MM.1S (cell line): Measurements from ENCODE around the gene JUND.

ENCODE experiments used
- DNase-seq: peaks from one replicate; pipeline ENCODE4 v3.0.0-alpha.2; 2015
- H2AFZ ChIP-seq: fragments of 300-600 bp; sonication (generic); 2 replicates; pipeline ENCODE4 v1.6.0; 2016; ENCODE audit warnings: antibody characterized with exemption, low read length
- H3F3A ChIP-seq: fragments of 300-600 bp; sonication (generic); 2 replicates; pipeline ENCODE4 v1.6.1; 2016; ENCODE audit warnings: mild to moderate bottlenecking, antibody characterized with exemption, low read length, moderate library complexity, mixed read lengths; ENCODE audit not compliant: insufficient read depth
- H3K27ac ChIP-seq: fragments of 300-600 bp; sonication (generic); 2 replicates; pipeline ENCODE4 v1.5.1; 2016; ENCODE audit warnings: mild to moderate bottlenecking, low read length
- H3K27me3 ChIP-seq: fragments of 300-600 bp; sonication (generic); replicated peaks from 2 replicates; pipeline ENCODE4 v1.6.0; 2016; ENCODE audit warnings: low read length; ENCODE audit not compliant: insufficient read depth
- H3K36me3 ChIP-seq: fragments of 300-600 bp; sonication (generic); replicated peaks from 2 replicates; pipeline ENCODE4 v1.6.1; 2016; ENCODE audit warnings: mild to moderate bottlenecking, low read length, mixed read lengths; ENCODE audit not compliant: insufficient read depth
- H3K4me1 ChIP-seq: fragments of 300-600 bp; sonication (generic); 2 replicates; pipeline ENCODE4 v1.6.1; 2016; ENCODE audit warnings: low read length, mixed read lengths
- H3K4me2 ChIP-seq: fragments of 300-600 bp; sonication (generic); 2 replicates; pipeline ENCODE4 v1.6.0; 2016; ENCODE audit warnings: low read depth, low read length
- H3K4me3 ChIP-seq: fragments of 300-600 bp; sonication (generic); 2 replicates; pipeline ENCODE4 v1.5.1; 2016; ENCODE audit warnings: low read length, mixed read lengths
- H3K79me2 ChIP-seq: fragments of 300-600 bp; sonication (generic); 2 replicates; pipeline ENCODE4 v1.6.1; 2016; ENCODE audit warnings: mixed run types, low read length, mixed read lengths
- H3K9ac ChIP-seq: fragments of 300-600 bp; sonication (generic); 2 replicates; pipeline ENCODE4 v1.6.1; 2016; ENCODE audit warnings: low read length, mixed read lengths
- H3K9me2 ChIP-seq: fragments of 300-600 bp; sonication (generic); replicated peaks from 2 replicates; pipeline ENCODE4 v1.6.1; 2016; ENCODE audit warnings: mild to moderate bottlenecking, low read length, mixed read lengths; ENCODE audit not compliant: insufficient read depth
- H3K9me3 ChIP-seq: fragments of 300-600 bp; sonication (generic); replicated peaks from 2 replicates; pipeline ENCODE4 v1.6.1; 2016; ENCODE audit warnings: mild to moderate bottlenecking, low read length, mixed read lengths; ENCODE audit not compliant: insufficient read depth
- H4K20me1 ChIP-seq: fragments of 300-600 bp; sonication (generic); 2 replicates; pipeline ENCODE4 v1.6.1; 2016; ENCODE audit warnings: mild to moderate bottlenecking, low read length, moderate library complexity, mixed read lengths; ENCODE audit not compliant: insufficient read depth
- CTCF ChIP-seq: fragments of 300-600 bp; sonication (generic); IDR thresholded peaks from 2 replicates; pipeline ENCODE4 v1.5.1; 2016; ENCODE audit warnings: antibody characterized with exemption, low read length, mixed read lengths
- EZH2 ChIP-seq: fragments of 300-600 bp; sonication (generic); optimal IDR thresholded peaks from 2 replicates; pipeline ENCODE3; 2017; ENCODE audit warnings: low read depth, mild to moderate bottlenecking, antibody characterized with exemption, low read length, mixed read lengths
- EZH2phosphoT487 ChIP-seq: fragments of 300-600 bp; sonication (generic); IDR thresholded peaks from 2 replicates; pipeline ENCODE4 v1.6.1; 2018; ENCODE audit warnings: antibody characterized with exemption, low read length

Gene JUND

DNA sequence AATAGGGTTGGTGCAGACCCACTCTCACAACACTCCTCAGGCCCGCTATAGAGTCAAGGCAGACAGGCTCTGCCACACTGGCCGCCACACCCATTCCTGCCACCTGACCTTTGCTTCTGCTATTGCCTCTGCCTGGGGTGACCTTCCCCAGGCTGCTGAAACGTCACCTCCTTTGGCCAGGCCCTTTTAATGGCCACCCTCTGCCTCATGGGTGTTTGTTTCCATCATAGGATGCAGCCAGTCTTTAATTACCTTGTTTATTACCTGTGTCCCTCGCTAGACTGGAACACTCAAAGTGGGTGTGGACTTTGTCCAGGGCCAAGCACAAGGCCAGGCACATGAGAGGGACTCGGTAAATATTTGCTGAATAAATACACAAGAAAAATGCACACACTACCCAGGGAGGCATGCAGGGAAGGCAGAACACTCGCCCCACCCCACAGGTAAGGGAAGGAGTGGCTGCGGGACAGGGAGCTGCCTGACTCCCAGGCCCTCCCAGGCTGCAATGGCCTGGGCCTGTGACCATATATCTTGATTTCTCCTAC, 38.2 kb upstream of the JUND start:
- Histone ChIP-seq H3K79me2 (peaks cover 46% of the 10 kb centered on the region), H3K9me2 (no peaks in the 10 kb centered on the region), H3K36me3 (no peaks in the 10 kb centered on the region), H4K20me1 (no peaks in the 10 kb centered on the region), H3K4me3 (no peak overlapping the region), H3K27me3 (no peaks in the 10 kb centered on the region), H3K4me2 (no peak overlapping the region), H3K27ac (no peak overlapping the region), H3K9me3 (no peaks in the 10 kb centered on the region), H3F3A (peaks cover 10% of the 10 kb centered on the region), H2AFZ (no peak overlapping the region), H3K4me1 (peaks cover 17% of the 10 kb centered on the region), H3K9ac (no peak overlapping the region)
- DNase-seq: no peak
- no peak for TF ChIP-seq EZH2phosphoT487

DNA sequence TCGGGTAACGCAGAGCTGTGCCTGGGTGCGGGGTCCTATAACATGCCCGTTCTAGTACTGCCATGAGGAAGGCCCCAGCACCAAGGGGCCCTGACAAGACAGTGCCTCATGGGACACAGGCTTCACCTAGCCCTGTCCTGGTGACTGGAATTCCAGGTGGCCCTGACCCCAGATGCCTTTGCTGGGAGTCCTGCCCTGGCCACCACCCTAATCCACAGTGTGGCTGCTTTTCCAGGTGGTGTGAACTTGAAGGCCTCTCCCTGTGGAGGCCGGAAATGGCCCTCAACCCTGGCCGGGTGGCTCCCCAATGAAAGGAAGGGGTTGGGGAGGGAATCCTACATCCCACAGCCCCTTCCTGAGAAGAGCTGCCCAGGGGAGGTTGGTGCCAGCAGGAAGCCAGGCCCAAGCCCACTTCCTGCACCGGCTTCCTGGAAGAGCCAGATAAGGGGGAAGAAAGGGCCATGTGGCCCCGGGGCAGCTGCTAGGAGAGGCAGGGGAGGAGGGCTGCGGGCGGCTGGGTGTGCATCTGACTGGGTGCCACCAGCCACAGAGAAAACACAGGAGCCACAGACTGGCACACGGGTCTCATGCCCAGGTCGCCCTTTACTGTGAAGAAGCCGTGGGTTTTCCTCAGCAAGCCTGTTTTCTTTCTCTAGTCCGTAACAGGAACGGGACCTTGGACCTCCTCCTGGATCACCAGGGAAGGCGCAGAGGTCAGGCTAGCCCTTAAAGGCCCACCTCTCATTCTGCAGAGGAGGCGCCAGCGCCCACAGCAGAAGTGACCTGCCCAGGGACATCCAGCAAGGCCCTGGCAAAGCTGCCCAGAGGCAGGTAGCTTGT, 36.8 kb upstream of the JUND start:
- H3K27me3 ChIP-seq: no peaks in the 10 kb centered on the region
- H2AFZ ChIP-seq: no peak overlapping the region
- H3K36me3 ChIP-seq: no peaks in the 10 kb centered on the region
- H4K20me1 ChIP-seq: no peaks in the 10 kb centered on the region
- no peak overlapping the region for H3K9ac ChIP-seq
- peaks cover 53% of the 10 kb centered on the region for H3K79me2 ChIP-seq
- no peak overlapping the region for H3K4me2 ChIP-seq
- TF ChIP-seq EZH2: no peak
- TF ChIP-seq CTCF: no peak
- no peak for TF ChIP-seq EZH2phosphoT487
- no peaks in the 10 kb centered on the region for H3K9me3 ChIP-seq
- no peak overlapping the region for H3K27ac ChIP-seq
- H3F3A ChIP-seq: no peaks in the 10 kb centered on the region
- peaks cover 5% of the 10 kb centered on the region; the same call in 1 of the 2 replicates for H3K4me1 ChIP-seq
- no peak overlapping the region for H3K4me3 ChIP-seq
- no peak for DNase-seq
- no peaks in the 10 kb centered on the region for H3K9me2 ChIP-seq

GRCh38 chr19:18313398-18313797, 32.0 kb upstream of the JUND start:
- H3K9me3 ChIP-seq: no peaks in the 10 kb centered on the region
- H3K27me3 ChIP-seq: no peaks in the 10 kb centered on the region
- no peak overlapping the region for H3K9ac ChIP-seq
- TF ChIP-seq CTCF (no peak), EZH2 (no peak), EZH2phosphoT487 (no peak)
- no peak overlapping the region for H3K4me3 ChIP-seq
- no peak overlapping the region for H2AFZ ChIP-seq
- no peaks in the 10 kb centered on the region for H4K20me1 ChIP-seq
- H3K36me3 ChIP-seq: no peaks in the 10 kb centered on the region
- H3K27ac ChIP-seq: no peak overlapping the region
- no peak for DNase-seq
- H3K79me2 ChIP-seq: peaks cover 22% of the 10 kb centered on the region
- H3K4me2 ChIP-seq: no peak overlapping the region
- H3K4me1 ChIP-seq: no peaks in the 10 kb centered on the region
- H3K9me2 ChIP-seq: no peaks in the 10 kb centered on the region
- no peaks in the 10 kb centered on the region; the same call in 1 of the 2 replicates for H3F3A ChIP-seq

DNA sequence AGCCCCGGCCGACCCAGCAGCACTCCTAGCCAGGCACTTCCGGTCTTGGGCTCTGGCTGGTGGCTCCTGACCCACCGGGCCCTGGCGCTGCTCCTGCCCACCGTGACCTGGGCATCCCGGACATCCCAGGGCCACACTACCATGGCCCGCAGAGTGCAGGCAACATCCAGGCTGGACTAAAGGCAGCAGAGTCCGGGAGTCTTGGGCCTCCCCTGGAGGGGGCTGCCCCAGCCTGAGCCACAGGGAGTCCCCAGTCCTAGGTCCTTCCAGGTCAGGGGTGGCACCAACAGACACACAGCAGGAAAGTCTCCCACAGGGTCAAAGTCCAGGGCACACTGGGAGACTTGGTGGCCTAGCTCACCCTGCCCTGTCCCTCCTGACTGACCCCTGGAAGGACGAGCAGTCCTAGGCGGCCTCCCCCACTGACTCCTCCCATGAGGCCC, 30.7 kb upstream of the JUND start:
- TF ChIP-seq EZH2 (no peak), CTCF (no peak), EZH2phosphoT487 (no peak)
- Histone ChIP-seq H3K27me3 (no peaks in the 10 kb centered on the region), H3F3A (peaks cover 6% of the 10 kb centered on the region), H3K4me1 (no peaks in the 10 kb centered on the region), H3K9ac (no peak overlapping the region), H3K9me2 (no peaks in the 10 kb centered on the region), H3K4me3 (no peak overlapping the region), H3K27ac (no peak overlapping the region), H3K36me3 (no peaks in the 10 kb centered on the region), H3K79me2 (peaks cover 15% of the 10 kb centered on the region; the same call in 1 of the 2 replicates), H3K4me2 (no peak overlapping the region), H2AFZ (no peak overlapping the region), H3K9me3 (no peaks in the 10 kb centered on the region), H4K20me1 (no peaks in the 10 kb centered on the region)
- DNase-seq: no peak
